ENCODE results near the gene GLCE. TPM values are rescaled to one million over a fixed set of nuclear protein-coding genes. Genes with fewer than 3 reads are reported as not detected.

The GLCE gene
- total RNA-seq, 2 donors from 2014 or later: 34.0 to 37.7 TPM

Other genes starting within 250 kb of the GLCE start
- gene SPESP1, start 230.1 kb upstream of the GLCE start, total RNA-seq: 1 to 10 TPM in 1 of 2 donors, under 1 TPM in 1; 0.70 to 4.8 TPM
- under 1 TPM; 0.11 to 0.12 TPM for gene NOX5, start 145.9 kb upstream of the GLCE start, total RNA-seq
- gene PAQR5, start 138.3 kb downstream of the GLCE start, total RNA-seq: 10 to 100 TPM; 62.3 to 63.6 TPM

Data from left colon (tissue), 2 donors.